Aorta (tissue), 5 donors: ENCODE data around the gene SLC25A47. TPM values are rescaled to one million over a fixed set of nuclear protein-coding genes. Genes with fewer than 3 reads are reported as not detected.
"Not testable (repeated sequence)": the region's sequence is repeated elsewhere in the genome, so short reads cannot be mapped to it uniquely, and the experiment has no call there.

Source experiments
- ATAC-seq: fragments of 200-7000 bp; cut with Tn5 transposase; one replicate; pipeline ENCODE4 v1.9.1; 2022; ENCODE audit warnings: moderate library complexity; ENCODE audit not compliant: low FRiP score
- DNase-seq, 2 donors: peaks; one replicate each; pipeline ENCODE4 v3.0.0-alpha.2; 2020
- H3K27ac ChIP-seq, 2 donors: one replicate each; pipeline ENCODE4 v1.5.1; 2013; ENCODE audit warnings: low read length in 2 of 2, mild to moderate bottlenecking in 2 of 2, moderate library complexity in 2 of 2, control low read depth in 1 of 2, inconsistent platforms in 1 of 2, low read depth in 1 of 2
- H3K27me3 ChIP-seq, 2 donors: one replicate each; pipeline ENCODE4 v1.6.1; 2013; ENCODE audit warnings: control low read depth in 1 of 2, low read length in 1 of 2, mild to moderate bottlenecking in 1 of 2, moderate library complexity in 1 of 2; ENCODE audit not compliant: insufficient read depth in 2 of 2, control insufficient read depth in 1 of 2
- H3K36me3 ChIP-seq, 2 donors: one replicate each; pipeline ENCODE4 v1.6.1; 2013; ENCODE audit warnings: control low read depth in 1 of 2, low read length in 1 of 2, mild to moderate bottlenecking in 1 of 2; ENCODE audit not compliant: insufficient read depth in 2 of 2, control insufficient read depth in 1 of 2
- H3K4me1 ChIP-seq, 2 donors: one replicate each; pipeline ENCODE4 v1.6.1; 2013; ENCODE audit warnings: low read length in 2 of 2, control low read depth in 1 of 2, mild to moderate bottlenecking in 1 of 2, moderate library complexity in 1 of 2; ENCODE audit not compliant: insufficient read depth in 2 of 2, control insufficient read depth in 1 of 2
- H3K4me3 ChIP-seq, 2 donors: one replicate each; pipeline ENCODE4 v1.5.1; 2013; ENCODE audit warnings: low read length in 2 of 2, control low read depth in 1 of 2, mild to moderate bottlenecking in 1 of 2
- H3K9me3 ChIP-seq: one replicate; pipeline ENCODE4 v1.6.1; 2013; ENCODE audit warnings: mild to moderate bottlenecking, low read length; ENCODE audit not compliant: control insufficient read depth
- WGBS, 2 donors: extraction: QIAGEN DNeasy Blood & Tissue Kit; methylation state at CpG; one replicate each; pipeline ENCODE4 v1.1.7; 2013; 5-methylcytosine and 5-hydroxymethylcytosine counted together
- intact Hi-C, 2 donors: fragments of 100-400 bp; cut with DNase I; formaldehyde crosslinking; loops; one replicate each; pipeline versions ENCODE4 v1.14.2 to v1.15.0; 2022
- polyA plus RNA-seq, 2 donors: library from polyadenylated mRNA; stranded (reverse); fragments of 200-250 nt; gene quantifications; one replicate each; pipeline ENCODE4 v1.2.3, GENCODE V29; 2013
- total RNA-seq, 2 donors: library from RNA; stranded (reverse); fragmentation: NEBNext Ultra II Directional; extraction: Animal tissue kit (Norgen Biotek cat#: 25700); gene quantifications; one replicate each; pipeline ENCODE4 v1.2.1, GENCODE V29; 2021
- donor health status: healthy with polysubstance abuse.
- donor health status: Bipolar disorder and iron deficiency.
- donor health status: DM: no; HTN: no; CAD: no.
- donor health status: DM: no; HTN: no; CAD: no.
- donor health status: DM: yes; HTN: yes; CAD: no.

SLC25A47 gene
- total and polyA plus RNA-seq, 4 donors = not detected

GRCh38 chr14:100282766-100283419, 40.2 kb upstream of the SLC25A47 start:
- no peaks in the 10 kb centered on the region for H3K9me3 ChIP-seq
- intact Hi-C loops = no loop called here
- H3K27me3 ChIP-seq = no peaks in the 10 kb centered on the region
- no peak overlapping the region for H3K4me3 ChIP-seq
- no peak overlapping the region for H3K27ac ChIP-seq
- ATAC-seq (no peak), DNase-seq (peak in 1 of 2 donors; percentile 47)
- no peaks in the 10 kb centered on the region for H3K36me3 ChIP-seq
- H3K4me1 ChIP-seq = no peaks in the 10 kb centered on the region
- 88 to 89% methylated on average over 9 of the region's 9 CpGs for WGBS, 2 donors

GRCh38 chr14:100283436-100283835, 39.7 kb upstream of the SLC25A47 start:
- H3K27me3 ChIP-seq, H3K36me3 ChIP-seq, intact Hi-C loops, H3K9me3 ChIP-seq, H3K4me1 ChIP-seq, H3K27ac ChIP-seq, H3K4me3 ChIP-seq, ATAC-seq: not testable (repeated sequence)
- DNase-seq = peak; percentile 14 to 16
- 90 to 92% methylated on average over 7 to 9 of the region's 9 CpGs for WGBS, 2 donors

- DNase-seq = peak; percentile 32 to 55
Measured at GRCh38 chr14:100283984-100284881, 38.9 kb upstream of the SLC25A47 start.

GRCh38 chr14:100285021-100285912, 37.9 kb upstream of the SLC25A47 start:
- peak overlapping the region in 1 of 2 donors; percentile 66 for H3K27ac ChIP-seq
- H3K4me1 ChIP-seq = no peaks in the 10 kb centered on the region
- ATAC-seq (peak; percentile 92), DNase-seq (peak; percentile 78 to 90)
- WGBS, 2 donors = 0 to 1% methylated on average over 60 to 82 of the region's 82 CpGs
- H3K4me3 ChIP-seq = peak overlapping the region; percentile 36 to 92
- intact Hi-C loops = loop anchor here (1.0 to 5.0 kb wide), 2 partner anchors 33 to 92 kb away; partner anchors contain the start of gene WDR25 (in 2 of the 2)
- no peaks in the 10 kb centered on the region for H3K36me3 ChIP-seq
- H3K9me3 ChIP-seq = no peaks in the 10 kb centered on the region
- H3K27me3 ChIP-seq = no peaks in the 10 kb centered on the region

More at GRCh38 chr14:100283984-100284881, 38.9 kb upstream of the SLC25A47 start:
- WGBS, 2 donors = 61 to 62% methylated on average over 26 of the region's 26 CpGs
- ATAC-seq = no peak
- Histone ChIP-seq H3K9me3 (no peaks in the 10 kb centered on the region), H3K27ac (no peak overlapping the region), H3K4me3 (no peak overlapping the region), H3K36me3 (no peaks in the 10 kb centered on the region), H3K27me3 (no peaks in the 10 kb centered on the region), H3K4me1 (no peaks in the 10 kb centered on the region)
- intact Hi-C loops = no loop called here

GRCh38 chr14:100285913-100286400, 37.2 kb upstream of the SLC25A47 start:
- intact Hi-C loops = loop anchor here (1.0 to 5.0 kb wide), 2 partner anchors 32 to 91 kb away; partner anchors contain the start of gene WDR25 (in 2 of the 2)
- H3K4me3 ChIP-seq = peak overlapping the region in 1 of 2 donors; percentile 36
- no peak for DNase-seq
- no peaks in the 10 kb centered on the region for H3K4me1 ChIP-seq
- WGBS, 2 donors = 19 to 35% methylated on average over 3 to 13 of the region's 13 CpGs
- ATAC-seq = no peak
- no peaks in the 10 kb centered on the region for H3K27me3 ChIP-seq
- no peaks in the 10 kb centered on the region for H3K9me3 ChIP-seq
- no peaks in the 10 kb centered on the region for H3K36me3 ChIP-seq
- no peak overlapping the region for H3K27ac ChIP-seq

GRCh38 chr14:100286484-100287191, 36.5 kb upstream of the SLC25A47 start:
- WGBS, 2 donors = 63 to 66% methylated on average over 10 of the region's 10 CpGs
- no peaks in the 10 kb centered on the region for H3K9me3 ChIP-seq
- no peak overlapping the region for H3K27ac ChIP-seq
- H3K4me3 ChIP-seq = no peak overlapping the region
- ATAC-seq = no peak
- H3K36me3 ChIP-seq = no peaks in the 10 kb centered on the region
- DNase-seq = peak; percentile 43 to 71
- intact Hi-C loops = loop anchor here (5.0 kb wide), 1 partner anchor 91 kb away; the partner anchor contains the start of gene WDR25 (in 2 of the 2)
- no peaks in the 10 kb centered on the region for H3K4me1 ChIP-seq
- no peaks in the 10 kb centered on the region for H3K27me3 ChIP-seq

GRCh38 chr14:100287202-100287997, 35.7 kb upstream of the SLC25A47 start:
- no peaks in the 10 kb centered on the region for H3K9me3 ChIP-seq
- no peaks in the 10 kb centered on the region for H3K4me1 ChIP-seq
- no peaks in the 10 kb centered on the region for H3K27me3 ChIP-seq
- ATAC-seq (no peak), DNase-seq (peak in 1 of 2 donors; percentile 68)
- intact Hi-C loops = loop anchor here (5.0 kb wide), 1 partner anchor 90 kb away; the partner anchor contains the start of gene WDR25 (in 2 of the 2)
- 72 to 76% methylated on average over 12 of the region's 12 CpGs for WGBS, 2 donors
- H3K36me3 ChIP-seq = peaks cover 0 to 2% of the 10 kb centered on the region in 2 donors
- no peak overlapping the region for H3K4me3 ChIP-seq
- no peak overlapping the region for H3K27ac ChIP-seq
